K562 (cell line): ENCODE results near the gene FRK. TPM values are rescaled to one million over a fixed set of nuclear protein-coding genes. Genes with fewer than 3 reads are reported as not detected.

Experiments
- ATAC-seq: fragments of 200-7000 bp; cut with Tn5 transposase; 3 replicates; pipeline ENCODE4 v1.9.1; 2020; ENCODE audit warnings: moderate library complexity
- BruUV-seq: library from RNA; stranded (reverse); fragments of 400-500 nt; replicated peaks from 2 replicates; lab custom pipeline; 2021; lab: Mats Ljungman, UMichigan
- CTCF ChIA-PET: fragments of 300-600 bp; formaldehyde crosslinking; extraction: SDS; loops from one replicate; lab custom pipeline; 2021; ENCODE audit warnings: low intra/inter-chr PET ratio; lab: Yijun Ruan, JAX
- POLR2A ChIA-PET: fragments of 300-600, 350-650 bp; sonication (Branson Sonifier 250); formaldehyde crosslinking; extraction: SDS; loops from one replicate; lab custom pipeline; 2021; ENCODE audit warnings: antibody characterized with exemption, inconsistent platforms; lab: Yijun Ruan, JAX
- DNase-seq, 4 experiments: peaks; one replicate each; pipeline versions ENCODE4 v3.0.0 to v3.0.0-alpha.2; 2011 to 2018; ENCODE audit warnings: low spot score in 3 of 4, mixed read lengths in 3 of 4; ENCODE audit errors: extremely low read depth in 1 of 4
- FAIRE-seq: peaks from 2 replicates; lab custom pipeline; 2011; peaks lifted over from hg19 to GRCh38; lab: Jason Lieb, UNC
- H2AFZ ChIP-seq: 2 replicates; pipeline ENCODE4 v1.6.0; 2011; ENCODE audit warnings: low read depth, low read length, control low read depth, inconsistent platforms
- H3K27ac ChIP-seq: fragments of 200-600 bp; 3 replicates; pipeline ENCODE4 v1.8.0; 2011; ENCODE audit warnings: low read depth, mild to moderate bottlenecking, control low read depth, inconsistent platforms, low read length, moderate library complexity, mixed read lengths; ENCODE audit errors: extremely low read depth
- H3K27me3 ChIP-seq, 2 experiments: fragments of 300-600 bp in 1 of 2; 2 replicates in 1 of 2; 3 replicates in 1 of 2; pipeline versions ENCODE4 v1.6.0 to v1.8.0; 2011; ENCODE audit warnings: inconsistent platforms in 2 of 2, low read length in 2 of 2, mild to moderate bottlenecking in 1 of 2, mixed read lengths in 1 of 2, moderate library complexity in 1 of 2; ENCODE audit not compliant: control insufficient read depth in 2 of 2, insufficient read depth in 2 of 2
- H3K36me3 ChIP-seq: fragments of 300-600 bp; 3 replicates; pipeline ENCODE4 v1.8.0; 2011; ENCODE audit warnings: mild to moderate bottlenecking, low read length, inconsistent platforms; ENCODE audit not compliant: control insufficient read depth, insufficient read depth
- H3K4me1 ChIP-seq, 2 experiments: fragments of 200-600 bp in 1 of 2; replicated peaks in 1 of 2; 2 replicates in 1 of 2; 3 replicates in 1 of 2; pipeline versions ENCODE4 v1.5.1 to v1.8.0; 2011; ENCODE audit warnings: inconsistent platforms in 2 of 2, low read length in 2 of 2, mild to moderate bottlenecking in 1 of 2, mixed read lengths in 1 of 2, moderate library complexity in 1 of 2; ENCODE audit not compliant: control insufficient read depth in 2 of 2, insufficient read depth in 2 of 2
- H3K4me2 ChIP-seq: 2 replicates; pipeline ENCODE4 v1.6.1; 2011; ENCODE audit warnings: low read length, control low read depth, inconsistent platforms, mixed read lengths; ENCODE audit not compliant: insufficient read depth
- H3K4me3 ChIP-seq: fragments of 200-600 bp; sonication (generic), shearing (Covaris generic); 2 replicates; pipeline ENCODE4 v1.5.1; 2016; ENCODE audit warnings: control low read depth, inconsistent platforms
- H3K79me2 ChIP-seq: fragments of 200-600 bp; 3 replicates; pipeline ENCODE4 v1.8.0; 2011; ENCODE audit warnings: low read length, inconsistent platforms; ENCODE audit not compliant: control insufficient read depth, insufficient read depth
- H3K9ac ChIP-seq, 2 experiments: 2 replicates each; pipeline versions ENCODE4 v1.6.0 to v1.6.1; 2011; ENCODE audit warnings: low read depth in 2 of 2, low read length in 2 of 2, control low read depth in 1 of 2, inconsistent platforms in 1 of 2, mild to moderate bottlenecking in 1 of 2, mixed read lengths in 1 of 2; ENCODE audit not compliant: insufficient read depth in 1 of 2
- H3K9me1 ChIP-seq: one replicate; pipeline ENCODE4 v1.6.0; 2011; ENCODE audit warnings: inconsistent platforms, mild to moderate bottlenecking, low read length, moderate library complexity; ENCODE audit not compliant: control insufficient read depth, insufficient read depth
- H3K9me3 ChIP-seq: replicated peaks from 2 replicates; pipeline ENCODE4 v1.5.1; 2011; ENCODE audit warnings: low read depth, low read length, inconsistent platforms; ENCODE audit not compliant: control insufficient read depth, insufficient read depth
- H4K20me1 ChIP-seq: replicated peaks from 2 replicates; pipeline ENCODE4 v1.6.1; 2011; ENCODE audit warnings: low read length, inconsistent platforms, mixed read lengths; ENCODE audit not compliant: control insufficient read depth, insufficient read depth
- BCL6 ChIP-seq: fragments of 250-450 bp; sonication (Bioruptor Pico); IDR thresholded peaks from 2 replicates; pipeline ENCODE4 v1.4.0; 2020
- HDAC2 ChIP-seq: fragments of 450-650 bp; IDR thresholded peaks from 2 replicates; pipeline ENCODE4 v1.6.1; 2016; ENCODE audit warnings: mild to moderate bottlenecking
- HDGF ChIP-seq: fragments of 450-650 bp; IDR thresholded peaks from 2 replicates; pipeline ENCODE4 v1.6.1; 2016
- MIER1 ChIP-seq: fragments of 450-650 bp; IDR thresholded peaks from 2 replicates; pipeline ENCODE4 v1.6.1; 2016; ENCODE audit warnings: antibody characterized with exemption, mild to moderate bottlenecking, low read depth
- MTA1 ChIP-seq: fragments of 450-650 bp; IDR thresholded peaks from 2 replicates; pipeline ENCODE4 v1.6.1; 2017; ENCODE audit warnings: borderline replicate concordance
- NFIX ChIP-seq: fragments of 250-450 bp; sonication (Bioruptor Pico); IDR thresholded peaks from 2 replicates; pipeline ENCODE4 v1.4.0; 2020; ENCODE audit warnings: low read depth, mild to moderate bottlenecking, moderate library complexity
- PHB ChIP-seq: fragments of 250-450 bp; sonication (Bioruptor Pico); IDR thresholded peaks from 2 replicates; pipeline ENCODE4 v1.5.0; 2021
- POLR2B ChIP-seq: fragments of 450-650 bp; IDR thresholded peaks from 2 replicates; pipeline ENCODE4 v1.6.1; 2018; ENCODE audit warnings: low read depth; ENCODE audit not compliant: partially characterized antibody
- SMAD4 ChIP-seq: fragments of 250-450 bp; sonication (Bioruptor Pico); conservative IDR thresholded peaks from 2 replicates; pipeline ENCODE4 v1.8.0; 2021; ENCODE audit warnings: inconsistent platforms, mild to moderate bottlenecking, moderate library complexity
- SNIP1 ChIP-seq: fragments of 450-650 bp; IDR thresholded peaks from 2 replicates; pipeline ENCODE4 v1.7.1; 2017; ENCODE audit warnings: low read depth, mild to moderate bottlenecking
- SRSF1 ChIP-seq: fragments of 200-400 bp; formaldehyde crosslinking; IDR thresholded peaks from 2 replicates; pipeline ENCODE4 v1.6.1; 2017; ENCODE audit warnings: mild to moderate bottlenecking, low read depth, low read length, moderate library complexity
- SRSF9 ChIP-seq: fragments of 200-400 bp; formaldehyde crosslinking; IDR thresholded peaks from 2 replicates; pipeline ENCODE4 v1.6.1; 2017; ENCODE audit warnings: low read depth, low read length, borderline replicate concordance
- ZBTB9 ChIP-seq: fragments of 450-650 bp; formaldehyde crosslinking; IDR thresholded peaks from 2 replicates; pipeline ENCODE4 v1.4.0; 2020; ENCODE audit warnings: mild to moderate bottlenecking, moderate library complexity
- ZC3H11A ChIP-seq: IDR thresholded peaks from 2 replicates; pipeline ENCODE4 v1.6.1; 2012; ENCODE audit warnings: low read depth, low read length, improper control_type of control experiment
- ZNF507 ChIP-seq: conservative IDR thresholded peaks from 2 replicates; pipeline ENCODE4 v1.6.1; 2017; ENCODE audit warnings: missing genetic modification characterization, missing compliant biosample characterization
- WGBS: fragments of 100-300 bp; shearing (Covaris generic); methylation state at CpG from one replicate; pipeline ENCODE4 v1.1.6; 2016; ENCODE audit warnings: low coverage, mixed read lengths; ENCODE audit not compliant: insufficient coverage; ENCODE audit errors: missing lambda C conversion rate; 5-methylcytosine and 5-hydroxymethylcytosine counted together
- in situ Hi-C: fragments of 300-500 bp; cut with MboI; formaldehyde crosslinking; loops from 4 replicates; pipeline ENCODE4 v1.15.0; 2018; ENCODE audit warnings: inconsistent platforms, mixed read lengths
- intact Hi-C: fragments of 100-400 bp; cut with micrococcal nuclease; formaldehyde crosslinking; loops from 2 replicates; pipeline ENCODE4 v1.14.2; 2022
- polyA plus RNA-seq, 8 experiments: library from polyadenylated mRNA; depleted of rRNA in 4 of 8; stranded (reverse) in 5 of 8; unstranded in 3 of 8; fragments of >200 nt; fragmentation: Nextera tagmentation in 2 of 8; fragmentation: Illumina TruSeq in 1 of 8; extraction: Ambion mirVana in 2 of 8; extraction: Trizol in 1 of 8; gene quantifications; 2 replicates each; pipeline versions ENCODE4 v1.2.1 to v1.2.3, GENCODE V29; 2011 to 2014; ENCODE audit warnings: inconsistent platforms in 1 of 8, missing spikeins in 1 of 8
- total RNA-seq, 7 experiments: library from RNA; depleted of rRNA in 6 of 7; stranded (reverse); fragments of >200 nt in 6 of 7; fragmentation: Illumina TruSeq in 2 of 7; extraction: Trizol in 2 of 7; gene quantifications; 2 replicates each; pipeline versions ENCODE4 v1.2.1 to v1.2.3, GENCODE V29; 2011 to 2021; ENCODE audit warnings: low replicate concordance in 1 of 7
- TF ChIP-seq, protein P1 (sequence below): sonication (generic); formaldehyde crosslinking; IDR thresholded peaks from 2 replicates; pipeline ENCODE4 v1.8.1; 2023; ENCODE audit warnings: mild to moderate bottlenecking, missing genetic modification reagents

Gene FRK
- total and polyA plus RNA-seq, 9 of the 15 experiments (the other 6 are each of a cell fraction or from before 2014, with no cell fraction given): 0.01 to 0.29 (median 0.09) TPM

DNA sequence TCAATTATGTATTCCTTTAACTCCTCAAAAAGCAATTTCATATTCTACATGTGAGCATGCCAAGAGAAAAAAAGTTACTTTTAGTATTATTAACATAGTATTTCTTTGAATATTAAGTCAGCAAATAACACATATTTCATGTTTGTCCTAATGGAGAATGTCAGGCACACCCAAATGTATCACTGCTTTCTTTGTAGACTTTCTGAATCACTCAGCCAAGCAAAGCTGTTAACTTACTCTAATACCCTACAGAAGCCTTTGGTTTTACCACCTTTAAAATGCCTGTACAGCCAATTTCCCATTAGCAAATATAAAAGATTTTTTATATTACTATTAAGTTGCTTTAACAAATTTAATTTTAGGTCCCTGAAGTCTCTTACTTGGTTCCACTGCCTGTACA is 23.8 kb downstream of the FRK start:
- H3K9me3 ChIP-seq: no peaks in the 10 kb centered on the region; the same call in 1 of the 2 replicates
- DNase-seq: no peak
- H3K9me1 ChIP-seq: no peaks in the 10 kb centered on the region
- no peak overlapping the region for H3K4me2 ChIP-seq
- H3K4me3 ChIP-seq: no peak overlapping the region
- H3K79me2 ChIP-seq: no peaks in the 10 kb centered on the region
- BruUV-seq: no TSS peak
- ATAC-seq: no peak
- intact Hi-C loops (no loop called here), in situ Hi-C loops (no loop called here)
- no peaks in the 10 kb centered on the region for H3K36me3 ChIP-seq
- no peaks in the 10 kb centered on the region for H4K20me1 ChIP-seq
- H3K4me1 ChIP-seq: peaks cover 0 to 12% of the 10 kb centered on the region in 2 experiments; a peak in 3 of 5 replicates
- H3K27me3 ChIP-seq: no peaks in the 10 kb centered on the region
- no peak for TF ChIP-seq HDAC2
- no peak for FAIRE-seq
- no peak overlapping the region for H3K27ac ChIP-seq
- ChIA-PET CTCF (no interaction called here), POLR2A (no interaction called here)
- no peak overlapping the region for H3K9ac ChIP-seq
- H2AFZ ChIP-seq: no peak overlapping the region

GRCh38 chr6:116036075-116036773 is 24.5 kb downstream of the FRK start:
- WGBS: 0% methylated on average over 2 of the region's 2 CpGs
- Histone ChIP-seq H3K36me3 (no peaks in the 10 kb centered on the region), H2AFZ (no peak overlapping the region), H4K20me1 (no peaks in the 10 kb centered on the region), H3K4me1 (peaks cover 0 to 12% of the 10 kb centered on the region in 2 experiments; a peak in 3 of 5 replicates), H3K27ac (no peak overlapping the region), H3K4me2 (no peak overlapping the region), H3K9ac (no peak overlapping the region), H3K4me3 (no peak overlapping the region), H3K9me3 (no peaks in the 10 kb centered on the region; the same call in 1 of the 2 replicates), H3K27me3 (no peaks in the 10 kb centered on the region), H3K9me1 (no peaks in the 10 kb centered on the region), H3K79me2 (no peaks in the 10 kb centered on the region)
- ChIA-PET POLR2A (no interaction called here), CTCF (no interaction called here)
- DNase-seq (peak in 3 of 4 experiments; percentile 9 to 12 (median 11)), ATAC-seq (peak; percentile 26; the same call in 1 of the 3 replicates), FAIRE-seq (no peak)
- in situ Hi-C loops (no loop called here), intact Hi-C loops (no loop called here)
- no TSS peak for BruUV-seq
- TF ChIP-seq PHB (CRISPR knock-in tag) (no peak), NFIX (no peak), SRSF1 (no peak), HDGF (no peak), ZBTB9 (CRISPR knock-in tag) (no peak), ZC3H11A (no peak), POLR2B (no peak), ZNF507 (tag) (no peak), SNIP1 (no peak), SMAD4 (CRISPR knock-in tag) (no peak), MIER1 (no peak), BCL6 (CRISPR knock-in tag) (no peak), SRSF9 (no peak), MTA1 (no peak)
- TF ChIP-seq, protein P1, sequence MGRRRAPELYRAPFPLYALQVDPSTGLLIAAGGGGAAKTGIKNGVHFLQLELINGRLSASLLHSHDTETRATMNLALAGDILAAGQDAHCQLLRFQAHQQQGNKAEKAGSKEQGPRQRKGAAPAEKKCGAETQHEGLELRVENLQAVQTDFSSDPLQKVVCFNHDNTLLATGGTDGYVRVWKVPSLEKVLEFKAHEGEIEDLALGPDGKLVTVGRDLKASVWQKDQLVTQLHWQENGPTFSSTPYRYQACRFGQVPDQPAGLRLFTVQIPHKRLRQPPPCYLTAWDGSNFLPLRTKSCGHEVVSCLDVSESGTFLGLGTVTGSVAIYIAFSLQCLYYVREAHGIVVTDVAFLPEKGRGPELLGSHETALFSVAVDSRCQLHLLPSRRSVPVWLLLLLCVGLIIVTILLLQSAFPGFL (CRISPR knock-in tag): no peak
